Tibial nerve (tissue), 4 donors: ENCODE measurements around the gene IKBKE.

Source experiments
- CTCF ChIP-seq, 5 experiments: fragments of 200-600 bp in 3 of 5; fragments of 450-650 bp in 2 of 5; sonication (generic) in 3 of 5; IDR thresholded peaks; one replicate each; pipeline ENCODE4 v1.5.1; 2016 to 2019; ENCODE audit warnings: antibody characterized with exemption in 5 of 5, mild to moderate bottlenecking in 3 of 5, moderate library complexity in 2 of 5
- EP300 ChIP-seq, 2 donors: sonication (generic); formaldehyde crosslinking; IDR thresholded peaks; one replicate each; pipeline ENCODE4 v1.6.1; 2017; ENCODE audit warnings: antibody characterized with exemption in 2 of 2, mild to moderate bottlenecking in 1 of 2
- POLR2A ChIP-seq, 2 donors: fragments of 450-650 bp; IDR thresholded peaks; one replicate each; pipeline ENCODE4 v1.6.1; 2017; ENCODE audit warnings: antibody characterized with exemption in 2 of 2, mild to moderate bottlenecking in 2 of 2, moderate library complexity in 2 of 2

DNA sequence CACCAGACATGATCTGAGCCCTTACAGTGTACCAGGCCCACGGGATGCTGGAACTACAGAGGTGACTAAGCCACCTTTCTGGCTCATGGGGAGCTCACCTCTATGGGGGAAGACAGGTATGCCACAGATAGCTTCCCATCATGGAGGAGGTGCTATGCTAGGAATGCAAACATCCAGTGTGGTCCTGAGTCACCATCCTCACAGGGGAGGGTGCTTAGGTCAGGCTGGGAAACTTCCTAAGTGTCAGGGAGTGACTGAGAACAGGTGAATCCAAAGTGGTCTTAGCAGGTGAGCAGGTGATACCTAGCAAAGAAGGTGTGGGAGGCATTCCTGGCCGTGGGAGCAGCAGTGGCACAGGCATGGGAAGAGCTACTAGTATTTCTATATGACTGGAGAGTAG is 28.4 kb downstream of the IKBKE start:
- TF ChIP-seq CTCF (IDR thresholded peaks at IDR 0.05) (no peak), POLR2A (IDR thresholded peaks at IDR 0.05) (no peak), EP300 (IDR thresholded peaks at IDR 0.05) (no peak)
